HG03439 (cell line): ENCODE data around the gene SUN1.
"Not testable (repeated sequence)": the region's sequence is repeated elsewhere in the genome, so short reads cannot be mapped to it uniquely, and the experiment has no call there.

ENCODE experiments used
- ATAC-seq: cut with Tn5 transposase; IDR thresholded peaks from one replicate; pipeline ENCODE4 v1.9.1; 2021; ENCODE audit warnings: mild to moderate bottlenecking, moderate library complexity; ENCODE audit not compliant: unreplicated experiment

The SUN1 gene

DNA sequence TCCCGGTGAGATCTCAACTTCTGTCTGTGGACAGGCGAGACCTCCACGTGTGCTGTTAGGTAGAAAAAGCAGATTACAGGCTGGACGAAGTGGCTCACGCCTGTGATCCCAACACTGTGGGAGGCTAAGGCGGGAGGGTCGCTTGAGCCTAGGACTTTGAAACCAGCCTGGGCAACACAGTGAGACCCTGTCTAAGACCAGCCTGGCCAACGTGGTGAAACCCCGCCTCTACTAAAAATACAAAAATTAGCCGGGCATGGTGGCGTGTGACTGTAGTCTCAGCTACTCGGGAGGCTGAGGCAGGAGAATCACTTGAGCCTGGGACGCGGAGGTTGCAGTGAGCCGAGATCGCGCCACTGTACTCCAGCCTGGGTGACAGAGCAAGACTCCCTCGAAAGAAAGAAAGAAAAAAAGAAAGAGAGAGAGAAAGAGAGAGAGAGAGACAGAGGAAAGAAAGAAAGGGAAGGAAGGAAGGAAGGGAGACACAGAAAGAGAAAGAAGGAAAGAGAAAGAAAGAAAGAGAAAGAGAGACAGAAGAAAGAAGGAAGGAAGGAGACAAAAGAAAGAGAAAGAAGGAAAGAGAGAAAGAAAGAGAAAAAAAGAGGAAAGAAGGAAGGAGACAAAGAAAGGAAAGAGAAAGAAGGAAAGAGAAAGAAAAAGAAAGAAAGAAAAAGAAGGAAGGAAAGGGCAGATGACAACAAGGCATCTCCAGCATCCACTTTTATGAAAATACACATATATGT is 29.6 kb upstream of the SUN1 start:
- ATAC-seq = no peak

DNA sequence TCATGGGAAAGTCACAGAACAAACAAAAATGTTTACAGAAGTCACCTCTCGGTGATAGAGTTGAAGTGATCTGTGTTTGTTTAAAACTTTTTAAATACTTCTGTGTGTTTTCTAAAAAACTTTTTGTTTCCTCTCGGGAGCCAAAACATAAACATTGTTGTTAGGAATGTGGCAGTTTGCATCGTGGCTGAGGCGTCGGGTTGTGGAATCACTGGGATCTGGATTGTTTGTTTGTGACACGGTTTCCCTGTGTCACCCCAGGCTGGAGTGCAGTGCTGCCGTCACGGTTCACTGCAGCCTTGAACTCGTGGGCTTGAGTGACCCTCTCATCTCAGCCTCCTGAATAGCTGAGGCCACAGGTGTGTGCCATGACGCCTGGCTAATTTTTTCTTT is 29.0 kb upstream of the SUN1 start:
- no peak for ATAC-seq

DNA sequence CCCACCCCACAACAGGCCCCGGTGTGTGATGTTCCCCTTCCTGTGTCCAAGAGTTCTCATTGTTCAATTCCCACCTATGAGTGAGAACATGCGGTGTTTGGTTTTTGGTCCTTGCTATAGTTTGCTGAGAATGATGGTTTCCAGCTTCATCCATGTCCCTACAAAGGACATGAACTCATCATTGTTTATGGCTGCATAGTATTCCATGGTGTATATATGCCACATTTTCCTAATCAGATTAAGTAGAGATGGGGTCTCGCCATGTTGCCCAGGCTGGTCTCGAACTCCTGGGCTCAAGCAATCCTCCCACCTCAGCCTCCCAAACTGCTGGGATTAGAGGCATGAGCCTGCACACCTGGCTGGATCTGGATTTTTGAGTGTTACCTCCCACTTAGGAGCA is 28.5 kb upstream of the SUN1 start:
- not testable (repeated sequence) for ATAC-seq

GRCh38 chr7:805261-805660 is 27.0 kb upstream of the SUN1 start:
- no peak for ATAC-seq

DNA sequence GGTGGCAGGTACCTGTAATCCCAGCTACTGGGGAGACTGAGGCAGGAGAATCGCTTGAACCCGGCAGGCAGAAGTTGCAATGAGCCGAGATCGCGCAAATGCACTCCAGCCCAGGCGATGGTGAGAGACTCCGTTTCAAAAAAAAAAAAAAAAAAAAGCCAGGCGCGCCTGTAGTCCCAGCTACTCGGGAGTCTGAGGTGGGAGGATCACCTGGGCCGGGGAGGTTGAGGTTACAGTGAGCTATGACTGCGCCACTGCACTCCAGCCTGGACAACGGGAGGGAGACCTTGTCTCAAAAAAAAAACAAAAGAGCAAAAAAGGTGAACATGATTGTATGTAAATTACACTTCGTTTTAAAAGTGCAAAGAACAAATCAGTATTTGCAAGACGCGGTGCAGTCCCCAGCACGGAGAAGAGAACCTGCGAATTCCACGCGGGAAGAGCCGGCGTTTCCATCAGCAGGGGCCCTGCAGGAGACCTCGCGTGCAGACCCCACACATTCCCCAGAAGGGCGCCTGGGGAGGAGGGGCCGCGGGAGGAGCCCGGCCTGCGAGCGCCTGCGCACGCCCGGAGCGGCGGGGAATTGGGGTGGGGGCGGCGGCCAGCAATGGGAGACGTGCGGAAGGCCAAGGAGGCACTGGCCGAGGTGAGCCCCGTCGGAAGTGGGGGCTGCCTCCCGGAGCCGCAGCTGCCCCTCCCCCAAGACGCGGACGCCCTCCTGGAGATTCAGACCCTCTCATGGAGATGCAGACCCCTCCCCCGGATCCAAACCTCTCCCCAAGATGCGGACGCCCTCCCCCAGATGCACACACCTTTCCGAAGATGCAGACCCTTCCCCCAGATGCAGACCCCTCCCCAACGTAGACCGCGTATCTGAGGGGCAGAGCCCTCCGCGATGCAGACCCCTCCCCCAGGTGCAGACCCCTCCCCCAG is 16.7 kb upstream of the SUN1 start:
- ATAC-seq = no peak

- peak; percentile 84 for ATAC-seq
Measured at GRCh38 chr7:816300-816750, 16.0 kb upstream of the SUN1 start.

- peak; percentile 18 for ATAC-seq
Measured at GRCh38 chr7:816751-817671, 15.3 kb upstream of the SUN1 start.

DNA sequence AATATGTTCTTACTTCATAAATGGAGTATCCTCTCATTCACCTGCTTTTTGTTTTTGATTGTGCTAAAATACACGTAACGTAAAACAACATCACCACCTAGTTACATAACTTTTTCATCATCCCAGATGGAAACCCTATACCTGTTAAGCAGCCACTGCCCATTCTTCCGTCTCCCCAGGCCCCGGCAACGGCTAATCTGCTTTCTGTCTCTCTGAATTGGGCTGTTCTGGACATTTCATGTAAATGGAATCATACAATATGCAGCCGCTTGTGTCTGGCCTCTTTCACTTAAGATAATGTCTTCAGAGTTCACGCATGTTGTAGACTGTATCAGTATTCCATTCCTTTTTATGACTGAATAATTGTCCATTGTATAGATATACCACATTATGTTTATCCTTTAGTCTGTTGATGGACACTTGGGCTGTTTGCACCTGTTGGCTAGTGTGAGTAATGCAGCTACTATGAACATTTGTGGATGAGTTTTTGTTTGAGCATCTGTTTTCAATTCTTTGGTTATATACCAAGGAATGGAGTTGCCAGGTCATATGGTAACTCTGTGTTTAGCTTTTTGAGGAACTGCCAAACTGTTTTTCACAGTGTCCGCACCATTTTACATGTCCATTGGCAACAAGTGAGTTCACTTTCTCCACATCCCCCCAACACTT is 14.1 kb upstream of the SUN1 start:
- ATAC-seq = no peak

- no peak for ATAC-seq
Measured at GRCh38 chr7:820341-820740, 11.9 kb upstream of the SUN1 start.

DNA sequence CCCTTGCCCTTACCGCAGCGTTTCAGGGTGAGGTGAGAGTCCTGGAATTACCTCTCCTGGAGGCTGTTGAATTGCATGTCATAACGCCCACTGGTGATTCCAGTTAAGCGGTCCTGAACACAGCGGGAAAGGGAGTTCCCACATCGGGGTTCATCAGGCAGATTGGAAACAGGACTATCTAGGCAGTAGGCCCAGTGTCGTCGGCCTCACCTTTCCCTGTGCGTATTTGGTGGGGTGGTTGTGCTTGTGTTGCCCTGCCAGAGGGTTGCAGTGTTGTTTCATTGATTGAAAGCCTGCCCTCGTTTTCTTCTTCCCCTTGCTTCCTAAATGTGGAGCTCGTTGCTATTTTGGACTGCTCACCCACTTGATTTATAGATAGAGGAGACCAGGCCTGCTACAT is 10.6 kb upstream of the SUN1 start:
- ATAC-seq = no peak

DNA sequence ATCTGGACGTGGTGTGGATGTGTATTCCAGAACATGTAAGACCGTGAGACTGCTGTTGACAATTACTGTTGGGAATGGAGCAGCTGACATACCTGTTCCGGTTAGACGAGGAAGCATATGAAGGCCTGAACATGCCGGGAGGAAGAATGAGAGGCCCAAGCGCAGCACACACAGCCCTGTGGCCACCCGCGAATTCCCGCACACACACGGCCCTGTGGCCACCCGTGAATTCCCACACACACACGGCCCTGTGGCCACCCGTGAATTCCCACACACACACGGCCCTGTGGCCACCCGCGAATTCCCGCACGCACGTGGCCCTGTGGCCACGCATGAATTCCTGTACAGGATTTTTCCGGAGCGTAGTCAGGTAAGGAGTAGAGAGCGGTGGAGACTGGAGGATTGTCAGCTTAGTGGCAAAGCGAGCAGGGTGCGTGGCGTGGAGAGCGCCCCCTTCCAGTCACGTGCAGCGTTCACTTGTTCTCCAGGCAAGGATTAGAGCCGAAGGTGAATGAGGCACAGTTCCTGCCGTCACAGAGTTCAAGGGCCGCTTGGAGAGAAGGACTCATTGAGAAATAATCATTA is 9.5 kb upstream of the SUN1 start:
- ATAC-seq = no peak

GRCh38 chr7:823649-824048 is 8.6 kb upstream of the SUN1 start:
- no peak for ATAC-seq

GRCh38 chr7:824081-824480 is 8.2 kb upstream of the SUN1 start:
- no peak for ATAC-seq

GRCh38 chr7:824664-825063 is 7.6 kb upstream of the SUN1 start:
- ATAC-seq = no peak

DNA sequence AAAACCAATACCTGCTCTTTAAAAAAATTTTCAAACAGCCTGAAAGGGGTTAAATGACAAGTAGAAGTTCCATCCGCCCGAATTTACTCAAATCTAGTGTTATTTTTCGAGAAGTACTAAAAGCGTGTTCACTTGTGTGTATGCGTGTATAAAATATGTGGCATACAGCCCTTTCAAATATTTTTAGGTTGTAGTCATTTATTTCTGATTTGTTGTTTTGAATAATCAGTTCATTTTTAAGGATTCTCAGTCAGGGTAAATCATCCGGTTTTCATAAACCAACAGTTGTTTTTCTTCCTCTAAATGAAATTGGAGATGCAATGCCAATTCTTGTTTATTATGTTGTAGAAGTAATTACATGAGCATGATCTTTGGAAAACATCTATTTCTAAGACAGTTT is 6.9 kb upstream of the SUN1 start:
- ATAC-seq = no peak

DNA sequence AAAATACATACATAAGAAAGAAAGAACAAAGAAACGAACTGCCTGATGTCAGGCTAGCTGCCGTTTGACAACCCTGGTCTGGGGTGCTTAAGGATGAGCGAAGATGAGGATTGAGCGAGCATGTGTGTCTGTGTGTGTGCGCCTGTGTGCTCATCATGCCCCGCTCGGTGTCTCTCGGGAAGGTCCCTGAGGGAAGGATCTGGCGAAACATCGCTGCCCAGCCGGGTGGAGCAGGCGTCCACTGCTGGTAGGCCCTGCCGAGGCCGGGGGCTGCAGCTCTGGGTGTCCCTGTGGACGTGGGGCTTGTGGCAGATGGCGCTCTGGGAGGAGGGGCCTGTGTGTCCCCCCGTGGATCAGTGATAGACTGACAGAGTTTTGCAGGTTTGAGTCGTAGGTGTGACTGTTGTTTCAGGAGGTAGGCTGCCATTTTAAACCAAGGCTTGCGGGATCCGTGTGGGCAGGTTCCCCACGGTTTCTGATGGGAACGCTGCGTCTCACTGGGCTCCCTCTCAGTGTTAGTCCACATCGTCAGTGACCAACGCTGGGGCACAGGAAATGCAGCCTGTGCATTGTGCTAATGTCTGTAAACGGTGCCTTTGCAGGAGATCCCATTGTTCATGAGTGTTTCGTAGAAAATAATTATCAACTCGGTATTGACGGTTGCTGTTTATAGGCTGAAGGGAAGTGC is 5.9 kb upstream of the SUN1 start:
- no peak for ATAC-seq

DNA sequence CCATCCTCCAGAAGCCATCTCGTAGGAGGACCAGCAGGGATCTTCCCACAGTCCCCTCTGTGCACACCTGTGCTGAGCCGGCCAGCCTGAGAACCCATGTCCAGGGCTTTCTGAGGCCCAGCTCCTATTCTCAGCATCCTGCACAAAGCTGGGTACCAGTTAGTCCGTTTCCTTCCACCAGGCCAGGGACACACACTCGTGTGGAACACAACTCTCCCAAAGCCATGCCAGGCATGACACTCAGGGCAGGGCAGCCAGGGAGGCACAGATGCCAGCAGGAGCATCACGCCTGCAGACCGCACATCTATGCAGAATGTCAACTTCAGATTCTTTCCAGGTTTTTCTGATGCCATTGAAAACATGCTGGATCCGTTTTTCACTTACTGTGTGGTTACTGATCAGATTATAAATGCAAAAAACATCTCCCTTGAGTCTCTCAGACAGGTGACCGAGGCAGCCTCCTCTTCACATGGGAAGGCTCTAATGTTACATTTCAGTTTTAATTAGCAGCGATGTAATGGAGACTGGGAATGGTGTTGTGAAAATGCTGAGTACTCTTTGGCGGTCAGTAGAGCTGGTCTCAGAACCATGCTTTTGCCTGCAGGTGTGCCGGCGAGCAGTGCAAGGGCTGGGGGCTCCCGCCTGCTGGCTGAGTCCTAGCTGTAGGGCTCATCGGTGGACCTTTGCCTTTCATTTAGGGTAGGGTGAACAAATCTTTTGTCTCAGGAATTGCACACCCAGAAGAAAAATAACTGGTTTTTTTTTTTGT is 3.3 kb upstream of the SUN1 start:
- no peak for ATAC-seq

GRCh38 chr7:830069-830468 is 2.2 kb upstream of the SUN1 start:
- no peak for ATAC-seq
